ENCODE data around the gene AIF1.
A peak's percentile ranks its signal among the peaks of the same experiment; 100 is the strongest.
"Not testable (repeated sequence)": the region's sequence is repeated elsewhere in the genome, so short reads cannot be mapped to it uniquely, and the experiment has no call there.

The AIF1 gene

DNA sequence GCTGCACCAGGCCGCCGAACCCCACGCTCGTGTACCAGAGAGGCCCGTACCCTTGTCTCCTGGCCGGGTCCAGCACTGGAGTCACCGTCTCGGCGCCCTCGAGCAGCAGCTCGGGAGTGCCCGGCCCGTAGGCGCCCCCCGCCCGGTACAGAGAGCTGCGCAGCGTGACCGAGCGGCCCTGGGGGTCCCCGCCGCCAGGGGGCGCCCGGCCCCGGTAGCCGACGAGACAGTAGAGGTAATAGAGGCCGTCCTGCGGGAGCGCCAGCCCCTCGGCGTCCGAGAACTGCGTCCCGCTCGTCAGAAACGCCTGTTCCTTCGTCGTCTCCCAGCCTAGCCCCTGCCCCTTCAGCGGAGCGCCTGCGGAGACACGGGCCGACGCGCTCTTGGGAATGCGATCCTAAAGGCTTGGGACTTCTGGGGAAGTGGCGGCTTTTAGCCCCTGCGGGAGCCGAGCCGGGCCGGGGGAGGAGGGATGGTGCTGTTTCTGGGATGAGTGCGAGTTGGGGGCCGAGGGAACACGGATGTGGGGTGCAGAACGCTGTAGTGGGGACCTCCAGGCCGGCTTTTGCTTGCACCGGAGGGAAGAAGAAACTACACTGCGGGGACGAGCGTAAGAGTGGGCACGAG lies 34.1 kb upstream of the AIF1 start:
- peak; percentile 96 for DNase-seq

DNA sequence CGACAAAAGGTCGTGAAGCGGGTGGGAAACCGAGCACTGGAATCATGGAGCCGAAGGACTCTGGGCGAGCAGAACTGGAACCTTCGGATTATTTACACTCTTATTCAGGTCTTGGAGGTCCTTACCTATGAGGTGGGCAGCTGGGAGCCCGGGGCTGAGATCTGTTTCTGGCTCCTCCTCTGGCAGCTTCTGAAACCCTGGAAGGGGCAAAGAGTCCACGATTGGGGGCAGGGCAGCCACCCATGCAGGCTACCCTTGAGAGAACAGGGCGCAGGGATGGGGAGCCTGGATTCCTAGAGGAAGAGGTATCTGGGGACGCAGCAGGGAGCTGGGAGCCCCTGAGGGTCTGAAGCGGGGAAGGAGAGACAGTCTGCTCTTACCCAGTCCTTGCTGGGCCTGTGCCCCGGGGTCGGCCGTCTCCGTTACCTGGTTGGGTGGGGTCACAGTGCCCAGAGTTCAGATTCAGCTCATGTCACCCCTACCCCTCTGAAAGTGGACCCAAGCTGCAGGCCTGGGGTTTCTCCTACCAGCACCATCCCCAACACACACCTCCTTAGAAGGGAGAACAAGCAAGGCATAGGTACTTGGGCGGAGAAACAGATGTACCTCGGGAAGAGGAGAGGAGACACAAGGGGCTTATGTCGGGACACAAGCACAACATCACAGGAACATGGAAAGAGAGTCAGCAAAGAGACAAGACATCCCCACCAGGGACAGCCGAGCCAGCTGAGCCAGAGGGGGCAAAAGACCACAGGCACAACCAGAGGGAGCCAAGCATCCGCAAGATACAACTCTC lies 33.4 kb upstream of the AIF1 start:
- DNase-seq = no peak

DNA sequence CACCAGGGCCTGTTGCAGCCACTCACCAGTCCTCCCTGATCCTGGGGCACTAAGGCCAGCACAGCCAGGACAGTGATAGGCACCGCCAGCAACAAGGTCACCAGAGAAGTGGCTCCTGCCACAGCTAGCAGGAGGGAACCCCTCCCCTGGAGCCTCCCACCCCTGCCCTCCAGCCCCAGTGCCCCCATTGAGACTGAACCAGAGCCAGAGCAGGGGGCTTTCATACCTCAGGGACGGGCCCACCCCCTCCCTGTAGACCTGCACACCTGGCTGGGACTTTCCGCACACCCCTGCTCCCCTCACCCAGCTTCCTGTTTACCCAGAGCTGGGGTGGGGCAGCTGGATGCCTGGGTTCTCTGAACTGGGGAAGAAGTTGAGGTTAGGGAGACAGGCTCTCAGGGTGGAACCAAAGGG lies 32.8 kb upstream of the AIF1 start, which contains the start of gene LTB:
TSS of gene LTB (minus strand) at position 195 of the 414 bp plus-strand sequence. CDS start at position 188, 7 bp downstream.
- peak; percentile 89 for DNase-seq

DNA sequence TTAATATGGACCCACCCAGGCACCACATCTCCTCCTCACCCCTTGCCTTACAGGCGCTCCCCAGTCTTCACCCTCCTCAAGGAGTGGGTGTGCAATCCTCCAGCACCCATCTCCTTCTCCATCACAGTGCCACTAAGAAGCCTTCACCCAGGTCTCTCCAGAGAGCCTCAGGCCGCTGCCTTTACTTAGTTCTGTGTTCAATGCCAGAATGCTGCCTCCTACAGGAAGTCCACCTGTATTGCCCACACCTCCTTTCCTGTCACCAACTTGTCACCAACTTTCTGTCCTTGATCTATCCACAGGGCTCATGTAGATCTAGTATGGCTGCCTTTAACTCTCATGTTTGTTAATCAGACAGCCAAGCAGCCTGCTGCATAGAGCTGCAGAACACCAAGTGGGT lies 29.5 kb upstream of the AIF1 start:
- peak; percentile 76 for DNase-seq

DNA sequence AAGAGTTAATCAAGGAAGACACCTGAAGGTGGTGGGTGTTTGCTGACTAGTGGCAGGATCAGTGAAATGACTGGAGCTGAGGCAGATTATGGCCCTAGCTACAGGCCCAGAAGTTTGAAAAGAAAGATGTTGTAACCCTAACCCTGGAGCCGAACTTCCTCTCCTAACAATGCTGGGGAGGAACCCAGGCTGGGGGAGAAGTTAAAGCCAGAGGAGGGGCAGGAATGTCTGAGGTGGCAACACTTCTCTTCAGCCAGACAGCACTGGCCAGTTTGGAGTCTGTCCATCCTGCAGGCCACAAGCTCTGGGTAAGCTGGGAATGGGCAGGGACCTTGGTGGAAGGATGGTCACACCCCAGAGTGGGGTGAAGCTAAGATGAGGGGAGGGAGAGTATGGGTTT lies 29.0 kb upstream of the AIF1 start, which contains the start of gene LST1:
TSS of gene LST1 (plus strand) at position 270 of the 400 bp plus-strand sequence. CDS start 1,023 bp downstream, outside the sequence.
- DNase-seq = no peak

DNA sequence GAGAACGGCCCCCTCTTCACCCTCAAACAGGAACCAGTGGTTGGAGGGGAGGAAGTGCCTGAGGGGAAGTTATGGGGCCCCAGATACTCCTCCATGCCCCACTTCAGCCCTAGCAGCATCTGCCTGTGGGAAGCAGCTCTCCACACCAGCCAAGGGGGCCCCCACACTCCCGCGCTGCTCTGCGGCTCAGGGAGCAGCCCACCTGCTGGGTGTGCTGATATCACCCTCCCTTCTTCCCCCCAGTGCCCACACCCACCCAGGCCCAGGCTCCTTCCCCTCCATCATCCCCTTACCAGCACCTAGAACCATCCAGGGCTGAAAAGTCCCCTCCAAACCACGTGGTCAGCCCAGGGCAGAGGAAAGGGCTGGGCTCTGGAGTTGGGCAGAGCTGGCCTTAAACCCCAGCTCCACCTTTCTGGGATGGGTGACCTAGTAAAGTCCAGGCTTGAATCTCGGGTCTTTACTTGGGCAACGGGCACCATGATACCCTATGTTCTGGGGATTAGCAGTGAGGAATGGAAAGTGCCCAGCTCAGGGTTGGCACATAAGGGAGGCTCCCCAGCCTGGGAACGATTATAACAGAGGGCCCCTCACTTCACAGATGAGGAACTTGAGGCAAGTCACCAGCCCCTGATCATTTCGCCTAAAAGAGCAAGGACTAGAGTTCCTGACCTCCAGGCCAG lies 28.3 kb upstream of the AIF1 start:
- DNase-seq = no peak

DNA sequence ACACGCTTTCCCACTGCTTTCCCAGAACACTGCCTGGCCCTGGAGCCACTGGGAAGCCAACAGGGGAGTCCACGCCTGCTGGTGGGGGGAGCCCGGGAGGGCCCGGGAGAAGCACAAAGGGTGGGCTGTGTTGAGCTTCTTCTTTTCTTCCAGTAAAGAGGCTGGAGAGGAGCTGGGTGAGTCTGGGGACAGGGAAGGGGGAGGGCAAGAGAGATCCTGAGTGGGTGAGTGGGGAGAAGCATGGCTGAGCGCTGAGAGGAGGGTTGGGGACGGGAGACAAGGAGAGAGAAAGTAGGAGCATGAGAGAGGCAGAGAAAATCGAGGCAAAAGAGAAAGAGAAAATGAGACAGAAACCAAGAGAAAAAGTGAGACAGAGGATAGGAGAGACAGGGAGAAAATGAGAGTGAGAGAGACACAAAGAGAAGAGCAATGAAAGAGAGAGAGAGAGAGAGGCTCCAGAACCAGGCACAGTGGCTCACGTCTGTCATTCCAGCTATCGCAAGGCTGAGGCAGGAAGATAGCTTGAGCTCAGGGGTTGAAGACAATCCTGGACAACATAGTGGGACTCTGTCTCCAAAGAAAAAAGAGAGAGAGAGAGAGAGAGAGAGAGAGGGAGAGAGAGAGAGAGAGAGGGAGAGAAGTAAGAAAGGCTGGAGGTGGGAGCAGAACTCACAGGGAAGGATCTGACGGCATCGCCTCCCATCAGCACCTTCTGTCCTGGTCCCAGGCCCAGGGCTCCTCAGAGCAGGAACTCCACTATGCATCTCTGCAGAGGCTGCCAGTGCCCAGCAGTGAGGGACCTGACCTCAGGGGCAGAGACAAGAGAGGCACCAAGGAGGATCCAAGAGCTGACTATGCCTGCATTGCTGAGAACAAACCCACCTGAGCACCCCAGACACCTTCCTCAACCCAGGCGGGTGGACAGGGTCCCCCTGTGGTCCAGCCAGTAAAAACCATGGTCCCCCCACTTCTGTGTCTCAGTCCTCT lies 26.9 kb upstream of the AIF1 start:
- DNase-seq = no peak

DNA sequence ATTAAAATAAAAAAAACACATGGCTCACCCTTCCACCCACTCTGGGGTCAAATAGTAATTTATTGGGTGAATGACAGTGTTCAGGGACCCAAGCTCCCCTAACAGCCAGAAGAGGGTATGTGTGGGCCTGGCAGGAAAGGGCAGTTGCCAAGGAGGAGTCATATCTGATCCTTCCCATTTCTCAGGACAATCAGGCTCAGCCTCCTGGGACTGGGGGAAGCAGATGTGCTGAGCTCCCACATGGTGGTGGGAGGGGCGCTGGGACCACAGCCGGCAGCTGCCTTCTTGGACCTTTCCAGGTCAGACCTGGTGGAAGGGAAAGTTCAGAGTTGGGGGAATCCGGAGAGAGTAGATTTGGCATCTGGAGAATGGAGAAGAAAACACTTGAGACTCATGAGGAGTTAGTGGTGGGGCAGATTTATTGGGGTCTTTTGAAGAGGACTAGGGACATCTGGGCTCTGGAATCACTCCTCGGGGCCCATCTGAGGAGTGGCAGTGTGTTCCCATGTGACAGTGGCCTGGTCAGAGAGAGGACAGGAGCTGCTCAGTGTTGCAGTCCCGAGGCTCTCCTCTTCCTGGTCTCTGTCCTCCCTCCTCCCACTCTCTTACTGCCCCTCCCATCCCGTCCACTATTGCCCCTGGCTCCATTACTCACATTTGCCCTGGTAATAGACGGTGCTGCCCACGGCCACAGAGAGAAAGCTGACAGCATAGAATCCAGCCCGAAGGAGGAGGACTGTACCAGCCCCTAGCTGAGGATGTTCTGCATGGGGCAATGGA lies 26.0 kb upstream of the AIF1 start:
- no peak for DNase-seq

DNA sequence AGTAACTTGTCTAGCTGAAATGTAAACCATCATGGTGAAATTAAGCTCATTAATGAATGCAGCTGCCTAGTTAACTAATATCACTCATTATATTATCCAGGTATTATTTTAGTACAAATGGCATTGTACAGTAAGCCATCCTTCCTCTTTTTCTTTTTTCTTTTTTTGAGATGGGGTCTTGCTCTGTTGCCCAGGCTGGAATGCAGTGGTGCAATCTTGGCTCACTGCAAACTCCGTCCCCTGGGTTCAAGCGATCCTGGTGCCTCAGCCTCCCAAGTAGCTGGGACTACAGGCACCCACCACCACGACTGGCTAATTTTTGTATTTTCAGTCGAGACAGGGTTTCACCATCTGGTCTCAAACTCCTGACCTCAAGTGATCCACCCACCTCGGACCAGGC lies 24.3 kb upstream of the AIF1 start:
- DNase-seq = not testable (repeated sequence)

DNA sequence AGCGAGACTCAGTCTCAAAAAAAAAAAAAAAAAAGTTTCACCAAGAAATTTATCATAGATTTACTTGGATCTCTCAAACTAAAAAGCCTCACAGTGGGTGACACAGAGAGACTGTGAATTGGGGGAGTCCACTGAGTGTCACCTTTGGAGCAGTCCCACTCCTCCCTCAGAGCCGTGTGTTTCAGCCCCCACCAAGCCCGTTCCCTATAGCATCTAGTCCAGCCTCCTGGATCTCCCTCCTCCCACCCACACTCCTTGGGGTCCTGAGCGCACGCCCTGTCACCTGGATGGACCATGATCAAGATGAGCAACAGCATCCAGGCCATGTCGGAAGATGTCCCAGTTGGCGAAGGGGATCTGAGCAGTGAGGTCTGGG lies 22.6 kb upstream of the AIF1 start:
- no peak for DNase-seq

DNA sequence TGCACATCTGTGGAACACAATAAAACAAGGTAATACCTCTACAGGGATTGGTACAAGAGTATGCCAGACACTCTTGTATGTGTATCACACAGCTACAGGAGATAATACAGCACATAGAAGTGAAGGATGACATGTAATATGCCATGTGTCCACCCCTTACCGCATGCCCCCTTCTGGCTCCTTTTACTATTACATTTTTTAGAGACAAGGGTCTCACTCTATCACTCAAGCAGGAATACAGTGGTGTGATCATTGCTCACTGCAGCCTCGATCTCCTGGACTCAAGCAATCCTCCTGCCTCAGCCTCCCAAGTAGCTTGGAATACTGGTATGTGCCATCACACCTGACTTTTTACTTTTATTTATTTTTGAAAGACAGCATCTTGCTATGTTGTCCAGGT lies 18.0 kb upstream of the AIF1 start:
- DNase-seq = no peak

DNA sequence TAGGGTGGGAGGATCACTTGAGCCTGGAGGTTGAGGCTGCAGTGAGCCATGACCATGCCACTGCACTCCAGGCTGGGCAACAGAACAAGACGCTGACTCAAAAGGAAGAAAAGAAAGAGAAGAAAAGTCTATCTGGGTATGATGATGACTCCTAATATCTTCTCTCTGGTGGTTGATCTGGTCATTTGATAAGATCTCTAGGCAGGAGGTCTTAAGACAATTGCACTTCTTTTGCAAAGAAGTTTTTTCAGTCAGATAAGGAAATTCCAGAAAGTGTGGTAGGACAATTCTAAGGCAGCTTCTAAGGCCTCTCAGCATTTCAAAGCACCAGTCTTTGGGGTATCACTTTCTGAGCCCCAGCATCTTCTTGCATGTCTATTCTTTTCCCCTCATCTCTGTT lies 7.7 kb upstream of the AIF1 start:
- no peak for DNase-seq

DNA sequence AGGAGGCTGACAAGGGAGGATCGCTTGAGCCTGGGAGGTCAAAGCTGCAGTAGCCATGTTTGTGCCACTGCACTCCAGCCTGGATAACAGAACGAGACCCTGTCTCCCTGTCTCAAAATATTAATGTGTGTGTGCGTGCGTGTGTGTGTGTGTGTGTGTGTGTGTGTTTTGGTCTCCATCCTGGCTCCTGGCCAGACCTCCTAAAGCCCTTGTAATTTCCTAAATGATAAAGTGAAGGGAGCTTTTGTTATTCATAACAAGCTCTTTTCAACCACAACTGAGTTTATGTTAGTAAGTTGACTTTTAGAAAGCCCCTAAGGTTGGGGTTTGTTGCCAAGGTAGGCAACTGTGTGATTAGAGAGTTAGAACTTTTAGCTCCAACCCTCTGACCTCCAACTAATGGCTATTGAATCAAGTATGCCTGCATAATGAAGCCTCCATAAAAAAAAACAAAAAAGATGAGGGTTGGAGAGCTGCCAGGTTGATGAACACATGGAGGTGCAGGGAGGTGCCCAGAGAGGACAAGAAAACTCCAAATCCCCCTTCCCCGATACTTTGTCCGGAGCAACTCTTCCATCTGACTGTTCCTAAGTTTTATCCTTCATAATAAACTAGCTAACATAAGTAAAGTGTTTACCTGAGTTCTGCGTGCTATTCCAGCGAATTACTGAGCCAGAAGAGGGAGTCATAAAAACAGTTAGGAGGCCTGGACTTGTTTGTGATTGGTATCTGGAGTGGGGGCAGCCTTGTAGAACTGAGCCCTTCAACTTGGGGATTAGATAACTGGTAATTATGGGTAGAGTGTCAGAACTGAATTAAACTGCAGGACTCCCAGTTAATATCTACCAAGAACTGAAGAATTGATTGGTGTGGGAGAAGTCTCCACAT lies 5.3 kb upstream of the AIF1 start:
- DNase-seq = no peak

DNA sequence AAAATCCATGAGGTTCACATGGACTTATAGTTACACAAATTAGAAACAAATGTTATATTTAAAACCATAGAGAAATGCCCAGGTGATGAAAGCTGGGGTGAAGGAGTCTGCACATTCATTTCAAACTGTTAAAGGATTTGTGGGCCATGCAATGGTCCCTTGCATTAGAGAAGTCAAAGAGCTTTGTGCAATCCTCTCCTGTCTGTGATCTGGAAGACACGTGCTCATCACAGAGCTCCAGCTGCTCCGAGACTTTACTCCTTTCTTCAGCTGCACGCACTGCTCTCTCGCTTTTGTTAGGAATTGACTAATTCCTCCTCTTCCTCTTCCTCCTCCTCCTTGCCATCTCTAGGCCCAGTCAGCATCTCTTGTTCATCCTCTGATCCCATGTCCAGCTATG lies 4.1 kb upstream of the AIF1 start:
- DNase-seq = no peak

DNA sequence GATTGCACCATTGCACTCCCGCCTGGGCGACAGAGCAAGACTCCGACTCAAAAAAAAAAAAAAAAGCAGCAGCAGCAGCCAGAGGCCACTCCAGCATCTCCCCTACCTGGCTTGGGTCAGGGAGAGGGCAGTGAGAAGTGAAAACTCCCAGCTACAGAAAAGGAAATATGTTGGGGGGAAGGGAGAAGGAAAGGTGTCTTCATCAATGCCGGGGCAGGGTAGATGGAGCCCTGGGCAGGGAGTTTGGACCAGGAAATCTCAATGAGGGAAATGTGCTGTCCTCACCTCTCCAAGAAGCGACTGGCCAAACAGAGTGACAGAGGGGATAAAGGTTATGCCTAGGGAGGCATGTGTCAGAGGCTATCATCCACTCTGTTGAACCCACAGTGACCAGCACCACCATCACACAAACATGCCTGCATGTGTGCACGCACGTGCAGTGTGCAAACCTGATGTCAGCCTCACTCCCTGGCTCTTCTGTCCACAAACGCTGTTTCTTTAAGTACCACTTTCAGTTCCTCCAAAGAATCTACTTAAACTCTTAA lies 887 bp upstream of the AIF1 start:
- no peak for DNase-seq

DNA sequence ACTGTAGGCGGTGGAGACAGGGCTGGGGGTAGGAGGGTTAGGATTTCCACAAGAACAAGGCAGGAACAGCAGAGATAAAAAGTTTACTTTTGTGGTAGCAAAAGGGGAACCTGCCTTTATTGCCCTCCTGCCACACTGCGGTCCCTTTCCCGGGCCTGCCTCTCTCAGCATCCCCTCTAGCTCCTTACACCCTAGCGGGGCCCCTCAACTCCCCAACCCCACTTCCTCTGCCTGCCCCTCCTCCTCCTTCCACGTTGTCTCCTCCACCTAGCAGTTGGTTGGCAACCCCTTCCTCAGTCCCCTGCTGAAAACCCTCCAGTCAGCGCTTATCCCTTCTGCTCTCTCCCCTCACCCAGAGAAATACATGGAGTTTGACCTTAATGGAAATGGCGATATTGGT lies 714 bp downstream of the AIF1 start:
- no peak for DNase-seq

DNA sequence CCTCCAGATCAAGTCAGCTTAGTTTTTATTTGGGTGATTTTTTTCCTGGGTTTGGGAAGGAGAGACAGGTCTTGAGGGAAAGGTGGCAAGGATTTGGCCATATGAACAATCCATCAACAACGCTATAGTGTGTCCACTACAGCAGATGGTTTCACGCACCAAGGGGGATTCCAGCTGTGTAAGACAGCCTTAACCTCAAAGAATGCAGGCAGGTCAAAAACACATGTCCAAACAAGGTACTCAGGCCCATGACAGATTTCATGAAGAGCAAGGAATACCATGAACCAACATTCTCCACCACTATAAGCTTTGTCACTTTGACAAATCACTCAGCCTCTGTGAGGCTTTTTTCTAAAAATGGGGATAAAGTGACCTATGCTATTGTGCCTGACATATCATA lies 2.0 kb downstream of the AIF1 start:
- no peak for DNase-seq

DNA sequence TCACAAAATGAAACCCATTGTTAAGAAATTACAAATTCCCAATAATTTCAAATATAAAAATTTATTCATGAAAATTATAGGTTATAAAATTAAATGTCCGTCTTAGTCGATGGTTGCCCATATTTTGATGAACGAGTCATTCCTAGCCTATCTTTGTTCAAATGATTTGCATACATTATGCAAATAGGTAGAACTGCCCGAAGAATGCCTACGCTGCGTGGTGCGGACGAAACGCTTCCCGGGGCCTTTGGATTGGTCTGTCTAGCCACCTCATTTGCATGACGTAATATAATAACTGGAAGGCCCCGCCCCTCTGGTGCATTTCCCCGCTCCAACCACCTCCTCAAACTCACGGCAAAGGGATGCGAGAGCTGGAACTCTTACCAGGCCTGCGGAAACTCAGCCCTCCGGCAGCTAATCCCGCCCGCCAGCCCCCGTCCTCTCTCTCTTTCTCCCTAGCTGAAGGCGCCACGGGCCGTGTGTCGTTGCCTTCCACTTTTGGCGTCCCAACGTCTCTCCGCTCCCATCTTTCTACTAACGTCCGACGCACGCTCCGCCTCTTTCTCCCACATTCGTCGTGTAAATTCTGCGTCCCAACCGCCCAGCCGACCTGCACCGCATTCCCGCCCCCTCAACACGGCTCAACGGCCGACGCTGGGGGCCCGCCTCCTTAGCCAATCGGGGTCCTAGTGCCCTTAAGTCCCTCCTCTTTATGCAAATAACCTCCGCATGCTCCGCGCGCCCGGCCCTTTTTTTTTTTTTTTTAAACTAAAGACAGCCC lies 5.0 kb downstream of the AIF1 start:
- DNase-seq = peak; percentile 98

DNA sequence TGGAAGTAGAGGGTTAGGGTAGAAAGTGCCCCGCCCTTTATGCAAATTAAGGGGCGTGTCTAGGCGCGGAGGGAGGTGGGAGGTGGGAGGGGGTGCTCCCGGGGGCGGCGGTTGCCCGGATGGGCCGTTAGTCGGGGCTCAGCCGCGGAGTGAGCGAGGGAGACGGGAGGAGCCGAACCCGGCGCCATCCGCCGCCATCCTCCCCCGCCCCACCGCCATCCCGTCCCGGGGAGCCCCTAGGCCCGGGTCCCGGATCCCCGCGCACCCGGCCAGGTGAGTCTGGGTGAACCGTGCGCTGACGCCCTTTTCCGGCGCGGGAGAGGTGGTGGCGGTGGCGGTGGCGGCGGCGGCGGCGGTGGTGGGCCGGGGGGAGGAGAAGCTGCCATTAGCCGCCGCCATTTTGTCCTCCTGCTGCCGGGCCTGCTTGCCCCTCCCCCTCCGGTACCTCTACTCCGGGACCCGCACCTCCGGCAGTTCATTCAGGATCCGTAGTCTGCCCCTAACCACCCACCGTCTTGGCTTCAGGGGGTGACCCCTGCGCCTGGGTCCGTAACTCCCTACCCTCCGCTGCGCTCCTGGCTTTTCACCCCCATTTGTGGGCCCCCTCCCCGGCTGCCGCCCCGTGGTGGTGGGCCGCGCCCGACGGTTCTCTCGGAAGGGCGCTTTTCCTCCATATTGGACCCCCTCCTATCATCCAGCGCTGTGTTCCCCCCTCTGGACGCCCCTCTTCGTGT lies 5.7 kb downstream of the AIF1 start, which contains the start of gene PRRC2A:
TSS of gene PRRC2A (plus strand) at position 130 of the 734 bp plus-strand sequence. CDS start 2,075 bp downstream, outside the sequence.
- no peak for DNase-seq
